ENCODE data around the gene KLF16.

The KLF16 gene

GRCh38 chr19:1873524-1874473, 10.4 kb upstream of the KLF16 start:
- no peak for DNase-seq (ENCODE audit: low read depth)
- in situ Hi-C loops (cut with HindIII; ENCODE audit: low sequenced_read_pairs): loop anchor here (10.0 kb wide), 1 partner anchor 121 kb away; no protein-coding TSS in a partner anchor
- no peak for TF ChIP-seq CTCF (IDR thresholded peaks at IDR 0.05; ENCODE audit: low read depth, low read length, missing control alignments)
- peak overlapping the region; percentile 2 for H3K4me3 ChIP-seq (ENCODE audit: low read depth, low read length)

- H3K4me3 ChIP-seq (ENCODE audit: low read depth, low read length): peak overlapping the region; percentile 0
- in situ Hi-C loops (cut with HindIII; ENCODE audit: low sequenced_read_pairs): loop anchor here (10.0 kb wide), 1 partner anchor 122 kb away; no protein-coding TSS in a partner anchor
Observed at GRCh38 chr19:1872807-1873523, 9.6 kb upstream of the KLF16 start.

GRCh38 chr19:1871630-1872029, 8.3 kb upstream of the KLF16 start:
- TF ChIP-seq CTCF (IDR thresholded peaks at IDR 0.05; ENCODE audit: low read depth, low read length, missing control alignments): no peak
- DNase-seq (ENCODE audit: low read depth): no peak
- in situ Hi-C loops (cut with HindIII; ENCODE audit: low sequenced_read_pairs): loop anchor here (10.0 kb wide), 1 partner anchor 123 kb away; no protein-coding TSS in a partner anchor
- no peak overlapping the region for H3K4me3 ChIP-seq (ENCODE audit: low read depth, low read length)

More at GRCh38 chr19:1872807-1873523, 9.6 kb upstream of the KLF16 start:
- no peak for DNase-seq (ENCODE audit: low read depth)
- no peak for TF ChIP-seq CTCF (IDR thresholded peaks at IDR 0.05; ENCODE audit: low read depth, low read length, missing control alignments)

- no peak for DNase-seq (ENCODE audit: low read depth)
- in situ Hi-C loops (cut with HindIII; ENCODE audit: low sequenced_read_pairs): loop anchor here (10.0 kb wide), 1 partner anchor 124 kb away; no protein-coding TSS in a partner anchor
- no peak overlapping the region for H3K4me3 ChIP-seq (ENCODE audit: low read depth, low read length)
- no peak for TF ChIP-seq CTCF (IDR thresholded peaks at IDR 0.05; ENCODE audit: low read depth, low read length, missing control alignments)
Observed at GRCh38 chr19:1871140-1871597, 7.8 kb upstream of the KLF16 start.

- DNase-seq (ENCODE audit: low read depth): no peak
- in situ Hi-C loops (cut with HindIII; ENCODE audit: low sequenced_read_pairs): no loop called here
- H3K4me3 ChIP-seq (ENCODE audit: low read depth, low read length): no peak overlapping the region
- TF ChIP-seq CTCF (IDR thresholded peaks at IDR 0.05; ENCODE audit: low read depth, low read length, missing control alignments): no peak
Observed at GRCh38 chr19:1868971-1869370, 5.6 kb upstream of the KLF16 start.

GRCh38 chr19:1867349-1867724, 4.0 kb upstream of the KLF16 start:
- no peak for DNase-seq (ENCODE audit: low read depth)
- no peak for TF ChIP-seq CTCF (IDR thresholded peaks at IDR 0.05; ENCODE audit: low read depth, low read length, missing control alignments)
- in situ Hi-C loops (cut with HindIII; ENCODE audit: low sequenced_read_pairs): no loop called here
- no peak overlapping the region for H3K4me3 ChIP-seq (ENCODE audit: low read depth, low read length)

Data from astrocyte of the cerebellum (primary cell).